ENCODE data around the gene POLR2J.
"Not testable (repeated sequence)": the region's sequence is repeated elsewhere in the genome, so short reads cannot be mapped to it uniquely, and the experiment has no call there.

DNA sequence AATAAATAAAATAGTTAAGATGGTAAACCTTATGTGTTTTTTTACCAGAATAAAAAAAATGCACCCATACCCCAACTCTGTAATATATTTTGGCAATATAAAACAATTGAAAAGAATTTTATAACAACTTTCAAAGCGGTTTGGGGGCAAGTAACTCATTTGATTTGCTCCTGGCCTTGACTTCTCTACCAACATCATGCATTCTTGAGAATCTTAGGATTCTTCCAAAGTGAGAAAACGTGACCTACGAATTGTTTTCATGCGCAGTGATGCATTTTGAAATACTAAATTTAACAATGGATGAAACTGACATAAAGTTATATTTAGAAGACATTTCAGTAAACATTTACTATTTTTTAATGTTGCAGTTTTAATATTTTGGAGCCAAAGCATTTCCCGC lies 42.1 kb upstream of the POLR2J start:
- not testable (repeated sequence) for TF ChIP-seq SIN3A (IDR thresholded peaks at IDR 0.05; ENCODE audit: low read depth, low read length); NR2C2 (IDR thresholded peaks at IDR 0.05; ENCODE audit: borderline replicate concordance, control insufficient read depth, insufficient read length, low read depth); POLR2AphosphoS5 (IDR thresholded peaks at IDR 0.05; ENCODE audit: low read length); POLR2A (IDR thresholded peaks at IDR 0.05; ENCODE audit: low read depth, low read length); SREBF2 (IDR thresholded peaks at IDR 0.05; ENCODE audit: low read length); MYC (IDR thresholded peaks at IDR 0.05; ENCODE audit: insufficient read depth, insufficient read length, insufficient replicate concordance, low read length, severe bottlenecking); TAF1 (IDR thresholded peaks at IDR 0.05; ENCODE audit: borderline replicate concordance, low read depth, low read length); SRF (IDR thresholded peaks at IDR 0.05; ENCODE audit: low read depth in 2 of 2, low read length in 2 of 2); GABPA (IDR thresholded peaks at IDR 0.05; ENCODE audit: low read depth); POLR2AphosphoS2 (IDR thresholded peaks at IDR 0.05; ENCODE audit: low read depth, low read length); EGR1 (IDR thresholded peaks at IDR 0.05; ENCODE audit: borderline replicate concordance in 1 of 2, low read depth in 2 of 2, low read length in 2 of 2)
- TF ChIP-seq, protein P1, sequence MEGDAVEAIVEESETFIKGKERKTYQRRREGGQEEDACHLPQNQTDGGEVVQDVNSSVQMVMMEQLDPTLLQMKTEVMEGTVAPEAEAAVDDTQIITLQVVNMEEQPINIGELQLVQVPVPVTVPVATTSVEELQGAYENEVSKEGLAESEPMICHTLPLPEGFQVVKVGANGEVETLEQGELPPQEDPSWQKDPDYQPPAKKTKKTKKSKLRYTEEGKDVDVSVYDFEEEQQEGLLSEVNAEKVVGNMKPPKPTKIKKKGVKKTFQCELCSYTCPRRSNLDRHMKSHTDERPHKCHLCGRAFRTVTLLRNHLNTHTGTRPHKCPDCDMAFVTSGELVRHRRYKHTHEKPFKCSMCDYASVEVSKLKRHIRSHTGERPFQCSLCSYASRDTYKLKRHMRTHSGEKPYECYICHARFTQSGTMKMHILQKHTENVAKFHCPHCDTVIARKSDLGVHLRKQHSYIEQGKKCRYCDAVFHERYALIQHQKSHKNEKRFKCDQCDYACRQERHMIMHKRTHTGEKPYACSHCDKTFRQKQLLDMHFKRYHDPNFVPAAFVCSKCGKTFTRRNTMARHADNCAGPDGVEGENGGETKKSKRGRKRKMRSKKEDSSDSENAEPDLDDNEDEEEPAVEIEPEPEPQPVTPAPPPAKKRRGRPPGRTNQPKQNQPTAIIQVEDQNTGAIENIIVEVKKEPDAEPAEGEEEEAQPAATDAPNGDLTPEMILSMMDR (IDR thresholded peaks at IDR 0.05 in 2 of 3, conservative IDR thresholded peaks at IDR 0.05 in 1 of 3; ENCODE audit: control insufficient read depth in 2 of 3, extremely low read depth in 1 of 3, insufficient read depth in 1 of 3, low read depth in 3 of 3, low read length in 3 of 3), result not testable (repeated sequence)
- TF ChIP-seq, protein P2, sequence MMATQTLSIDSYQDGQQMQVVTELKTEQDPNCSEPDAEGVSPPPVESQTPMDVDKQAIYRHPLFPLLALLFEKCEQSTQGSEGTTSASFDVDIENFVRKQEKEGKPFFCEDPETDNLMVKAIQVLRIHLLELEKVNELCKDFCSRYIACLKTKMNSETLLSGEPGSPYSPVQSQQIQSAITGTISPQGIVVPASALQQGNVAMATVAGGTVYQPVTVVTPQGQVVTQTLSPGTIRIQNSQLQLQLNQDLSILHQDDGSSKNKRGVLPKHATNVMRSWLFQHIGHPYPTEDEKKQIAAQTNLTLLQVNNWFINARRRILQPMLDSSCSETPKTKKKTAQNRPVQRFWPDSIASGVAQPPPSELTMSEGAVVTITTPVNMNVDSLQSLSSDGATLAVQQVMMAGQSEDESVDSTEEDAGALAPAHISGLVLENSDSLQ (IDR thresholded peaks at IDR 0.05), result not testable (repeated sequence)
